ENCODE data around the gene SGO2.

GRCh38 chr2:200608341-200609027 is 82.5 kb downstream of the SGO2 start:
- TF ChIP-seq CTCF (IDR thresholded peaks at IDR 0.05 in 2 of 3, conservative IDR thresholded peaks at IDR 0.05 in 1 of 3; ENCODE audit: control insufficient read depth in 2 of 3, extremely low read depth in 1 of 3, insufficient read depth in 1 of 3, low read depth in 3 of 3, low read length in 3 of 3) (no peak), BCL3 (IDR thresholded peaks at IDR 0.05; ENCODE audit: borderline replicate concordance, insufficient read depth, low read depth, low read length, poor library complexity, severe bottlenecking) (no peak), CEBPZ (IDR thresholded peaks at IDR 0.05; ENCODE audit: low read depth, low read length) (no peak), ZNF274 (IDR thresholded peaks at IDR 0.05; ENCODE audit: insufficient read depth, insufficient read length) (no peak), POLR2AphosphoS2 (IDR thresholded peaks at IDR 0.05; ENCODE audit: low read depth, low read length) (no peak), TAF1 (IDR thresholded peaks at IDR 0.05; ENCODE audit: borderline replicate concordance, low read depth, low read length) (no peak), ZZZ3 (IDR thresholded peaks at IDR 0.05; ENCODE audit: control insufficient read depth, insufficient read length, low read depth) (no peak), ZSCAN29 (IDR thresholded peaks at IDR 0.05) (no peak), PBX3 (IDR thresholded peaks at IDR 0.05; ENCODE audit: insufficient replicate concordance, low read depth, low read length) (no peak), SP1 (IDR thresholded peaks at IDR 0.05; ENCODE audit: low read depth, low read length) (no peak), YBX1 (IDR thresholded peaks at IDR 0.05) (no peak), NFXL1 (IDR thresholded peaks at IDR 0.05; ENCODE audit: borderline replicate concordance) (no peak)

Measured in GM12878 (cell line).